Measurements from ENCODE around the gene SPRY1. TPM values are rescaled to one million over a fixed set of nuclear protein-coding genes. Genes with fewer than 3 reads are reported as not detected.

SPRY1 gene
- total and polyA plus RNA-seq, 9 of the 15 experiments (the other 6 are each of a cell fraction or from before 2014, with no cell fraction given) = 0.18 to 1.9 (median 0.45) TPM; not detected in 1

GRCh38 chr4:123398066-123398852, 1.7 kb downstream of the SPRY1 start (continued):
- TF ChIP-seq CXXC5 (CRISPR knock-in tag; IDR thresholded peaks at IDR 0.05) = 0 out of 2 replicates have a peak, but pooled peaks have one; percentile 22
- 0 out of 2 replicates have a peak, but pooled peaks have one; percentile 27 for TF ChIP-seq POLR2G (IDR thresholded peaks at IDR 0.05; ENCODE audit: low read depth, low read length)
- TF ChIP-seq VEZF1 (CRISPR knock-in tag; IDR thresholded peaks at IDR 0.05) = 0 out of 2 replicates have a peak, but pooled peaks have one; percentile 17
- TF ChIP-seq ZNF518B (CRISPR knock-in tag; IDR thresholded peaks at IDR 0.05) = no peak

All from K562 (cell line).